NCI-H524 (cell line): Measurements from ENCODE around the gene GAB3.
"Not testable (repeated sequence)": the region's sequence is repeated elsewhere in the genome, so short reads cannot be mapped to it uniquely, and the experiment has no call there.

Experiments
- DNase-seq, 2 experiments: peaks; one replicate each; lab custom pipeline; 2025; lab: John Stamatoyannopoulos, UW

The GAB3 gene

GRCh38 chrX:154658187-154658586 is 92.7 kb downstream of the GAB3 start:
- DNase-seq: no peak

- DNase-seq: no peak
These were observed 93.6 kb downstream of the GAB3 start for GRCh38 chrX:154657226-154657805.

GRCh38 chrX:154655786-154656185 is 95.1 kb downstream of the GAB3 start:
- no peak for DNase-seq

GRCh38 chrX:154655346-154655745 is 95.5 kb downstream of the GAB3 start:
- no peak for DNase-seq

- no peak for DNase-seq
These were observed 96.0 kb downstream of the GAB3 start for GRCh38 chrX:154654925-154655324.

GRCh38 chrX:154654372-154654771 is 96.5 kb downstream of the GAB3 start:
- no peak for DNase-seq

- not testable (repeated sequence) for DNase-seq
These were observed 97.5 kb downstream of the GAB3 start, which contains the start of gene CTAG2 for GRCh38 chrX:154653413-154653812. CTAG2 (minus strand) TSS chrX:154653579; CDS start chrX:154653515, 64 bp downstream.

- no peak for DNase-seq
These were observed 97.9 kb downstream of the GAB3 start for GRCh38 chrX:154653048-154653401.

GRCh38 chrX:154652311-154653047 is 98.4 kb downstream of the GAB3 start:
- DNase-seq: no peak

GRCh38 chrX:154650221-154650510 is 100.7 kb downstream of the GAB3 start:
- DNase-seq: no peak

GRCh38 chrX:154649503-154650220 is 101.2 kb downstream of the GAB3 start:
- DNase-seq: no peak

- DNase-seq: no peak
These were observed 101.9 kb downstream of the GAB3 start for GRCh38 chrX:154648931-154649330.

- not testable (repeated sequence) for DNase-seq
These were observed 105.0 kb downstream of the GAB3 start for GRCh38 chrX:154645745-154646378.

- DNase-seq: not testable (repeated sequence)
These were observed 107.2 kb downstream of the GAB3 start for GRCh38 chrX:154643708-154644107.

- DNase-seq: not testable (repeated sequence)
These were observed 109.1 kb downstream of the GAB3 start for GRCh38 chrX:154641740-154642139.

- DNase-seq: not testable (repeated sequence)
These were observed 117.2 kb downstream of the GAB3 start for GRCh38 chrX:154633661-154634060.

GRCh38 chrX:154630949-154631348 is 119.9 kb downstream of the GAB3 start:
- not testable (repeated sequence) for DNase-seq

GRCh38 chrX:154628960-154629359 is 121.9 kb downstream of the GAB3 start:
- not testable (repeated sequence) for DNase-seq
